GM19372 (cell line): Measurements from ENCODE around the gene CHCHD3.
A peak's percentile ranks its signal among the peaks of the same experiment; 100 is the strongest.

Experiments used
- ATAC-seq: cut with Tn5 transposase; IDR thresholded peaks from one replicate; pipeline ENCODE4 v1.9.1; 2021; ENCODE audit warnings: mild to moderate bottlenecking, low read depth, moderate library complexity; ENCODE audit not compliant: unreplicated experiment

Gene CHCHD3

DNA sequence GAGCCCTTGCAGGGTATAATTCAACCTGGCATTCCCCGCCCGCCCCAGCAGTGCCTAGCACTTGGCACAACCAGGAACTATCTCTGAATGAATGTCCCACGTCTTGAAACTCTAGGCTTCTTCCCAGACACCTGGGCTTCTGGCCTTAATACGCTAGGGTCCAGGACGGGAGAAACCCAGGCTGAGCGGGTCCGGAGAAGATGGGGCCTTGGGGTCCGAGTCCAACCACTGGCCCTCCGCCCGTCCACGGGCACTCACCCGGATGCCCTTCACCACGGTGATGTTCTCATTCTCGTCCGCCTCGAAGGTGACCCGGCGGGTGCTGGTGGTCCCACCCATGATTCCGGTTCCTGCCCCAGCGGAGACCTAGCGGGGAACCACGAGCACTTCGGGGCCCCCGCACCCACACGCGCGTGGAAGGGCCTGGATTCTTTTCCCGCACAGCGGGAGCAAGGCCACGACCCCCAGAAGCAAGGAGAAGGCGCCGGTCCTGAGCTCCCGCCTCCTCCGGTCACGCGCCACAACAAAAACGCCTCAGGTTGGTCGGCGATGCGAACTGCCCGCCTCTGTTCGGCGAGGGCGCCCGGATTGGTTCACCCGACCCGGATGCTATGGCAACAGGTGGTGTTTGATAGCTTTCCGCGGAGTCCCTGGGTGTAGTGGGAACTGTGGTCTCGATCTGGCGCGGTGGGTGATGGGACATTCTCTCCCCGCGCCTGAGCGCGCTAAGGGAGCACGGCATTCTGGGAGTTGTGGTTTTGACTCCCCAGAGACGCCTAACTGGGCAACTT is at the start of gene CHCHD3:
Gene CHCHD3 (minus strand): TSS at position 492 of the 791 bp plus-strand sequence. CDS start 153 bp downstream, at position 339.
- ATAC-seq = peak; percentile 99

DNA sequence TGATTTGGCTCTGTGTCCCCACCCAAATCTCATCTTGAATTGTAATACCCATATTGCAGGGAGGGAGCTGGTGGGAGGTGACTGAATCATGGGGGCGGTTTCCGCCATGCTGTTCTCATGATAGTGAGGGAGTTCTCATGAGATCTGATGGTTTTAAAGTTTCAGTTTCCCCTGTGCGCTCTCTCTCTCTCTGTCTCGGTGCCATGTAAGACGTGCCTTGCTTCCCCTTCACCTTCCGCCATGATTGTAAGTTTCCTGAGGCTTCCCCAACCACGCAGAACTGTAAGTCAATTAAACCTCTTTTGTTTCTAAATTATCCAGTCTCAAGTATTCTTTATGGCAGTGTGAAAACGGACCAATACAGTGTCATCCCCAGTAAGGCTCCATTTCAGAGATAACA is 48.3 kb upstream of the CHCHD3 start:
- no peak for ATAC-seq

DNA sequence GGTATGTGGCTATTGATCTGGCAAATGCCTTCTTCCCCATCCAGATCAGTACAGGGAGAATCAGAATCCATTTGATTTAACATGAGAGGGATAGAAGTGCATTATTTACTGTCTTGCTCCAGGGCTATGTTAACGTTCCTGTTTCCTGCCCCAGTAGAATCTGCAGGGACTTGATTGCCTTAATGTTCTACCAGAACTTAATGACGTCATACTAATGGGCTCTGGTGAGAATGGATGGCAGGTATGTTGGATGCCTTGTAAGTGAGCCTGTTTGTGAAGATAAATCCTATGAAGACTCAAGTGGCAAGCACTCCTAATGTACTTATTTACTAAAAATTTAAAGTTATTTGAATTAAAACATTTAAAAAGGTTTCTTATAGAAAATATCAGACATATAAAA is 44.5 kb upstream of the CHCHD3 start:
- ATAC-seq = no peak

DNA sequence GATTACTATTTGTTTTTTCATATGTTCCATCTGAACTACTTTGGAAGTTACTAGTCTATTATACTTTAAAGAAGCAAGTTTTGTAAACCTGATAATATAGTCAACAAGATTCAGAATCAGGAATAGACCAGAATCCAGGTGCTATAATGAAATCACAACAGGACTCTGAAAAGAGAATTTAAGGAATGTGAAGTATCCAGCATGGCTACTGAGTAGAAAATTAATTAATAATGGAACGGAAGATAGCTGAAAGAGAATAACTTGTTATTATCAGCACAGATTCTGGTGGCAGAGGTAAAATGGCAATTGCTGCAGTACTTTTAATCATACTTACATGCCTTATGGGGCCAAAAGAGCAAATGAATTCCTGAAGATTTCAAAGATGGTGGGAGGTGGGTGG is 43.1 kb upstream of the CHCHD3 start:
- ATAC-seq = no peak

DNA sequence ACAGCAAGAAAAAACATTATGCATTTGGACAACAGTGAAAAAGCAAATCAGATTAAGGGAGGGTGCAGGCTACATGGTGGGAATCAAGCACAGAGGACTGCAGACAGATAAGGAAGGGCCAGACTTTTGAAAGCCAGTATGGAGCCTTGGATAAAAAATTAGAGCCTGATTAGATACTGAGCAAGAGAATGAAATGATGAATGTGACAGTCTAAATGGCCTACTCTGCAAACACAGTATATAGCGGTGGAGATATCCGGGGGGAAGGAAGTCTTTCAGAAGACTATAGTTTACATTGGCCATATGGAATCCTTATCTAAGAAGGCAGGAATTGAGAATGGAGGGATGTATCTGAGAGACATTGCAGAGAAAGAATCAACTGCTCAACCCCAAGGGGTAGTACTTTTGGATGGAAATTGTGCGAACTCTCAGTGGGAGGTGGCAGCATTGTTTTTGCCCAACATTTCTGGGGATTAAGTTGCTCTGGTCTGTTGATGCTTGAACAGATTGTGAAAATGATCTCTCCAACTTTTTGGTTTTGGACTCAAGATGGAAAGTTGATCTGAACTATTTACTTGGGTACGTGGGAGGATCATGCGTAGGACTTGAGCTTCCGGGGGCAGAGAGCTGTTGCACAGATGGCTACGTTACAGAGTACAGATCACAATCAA is 39.4 kb upstream of the CHCHD3 start:
- ATAC-seq = no peak

DNA sequence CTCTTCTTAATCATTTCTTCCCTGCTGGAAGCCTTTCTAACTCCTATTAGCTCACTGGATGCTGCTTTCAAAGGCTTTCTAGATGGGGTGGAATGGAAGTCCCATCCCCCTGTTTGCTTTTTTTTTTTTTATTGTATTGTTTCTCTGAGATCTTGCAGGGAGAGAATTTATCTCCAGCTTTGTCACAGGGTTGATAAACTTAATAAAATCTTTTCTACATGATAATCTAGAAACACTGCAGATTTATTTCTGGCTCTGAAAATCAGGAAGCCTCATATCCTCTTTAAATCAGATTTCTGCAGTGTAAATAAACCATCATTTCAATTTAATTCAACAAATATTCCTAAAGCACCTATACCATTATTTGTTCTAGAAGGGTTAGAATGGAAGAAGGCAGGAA is 37.2 kb upstream of the CHCHD3 start:
- ATAC-seq = no peak

DNA sequence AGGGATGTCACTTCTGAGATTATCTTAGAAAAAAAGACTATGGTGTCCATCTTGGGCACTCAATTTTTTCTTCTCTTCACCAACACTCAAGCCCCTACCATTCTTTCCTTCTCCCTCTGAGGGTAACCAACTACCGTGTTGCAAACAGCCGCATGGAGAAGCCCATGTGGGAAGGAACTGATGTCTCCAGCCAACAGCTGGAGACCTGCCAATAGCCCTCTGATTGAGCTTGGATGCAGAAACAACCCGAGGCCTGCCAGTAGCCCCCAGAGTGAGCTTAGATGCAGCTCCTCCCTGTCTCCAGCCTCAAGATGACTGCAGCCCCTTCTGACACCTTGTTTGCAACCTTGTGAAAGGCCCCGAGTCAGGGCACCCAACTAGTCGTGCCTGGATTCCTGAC is 36.4 kb upstream of the CHCHD3 start:
- ATAC-seq = no peak

DNA sequence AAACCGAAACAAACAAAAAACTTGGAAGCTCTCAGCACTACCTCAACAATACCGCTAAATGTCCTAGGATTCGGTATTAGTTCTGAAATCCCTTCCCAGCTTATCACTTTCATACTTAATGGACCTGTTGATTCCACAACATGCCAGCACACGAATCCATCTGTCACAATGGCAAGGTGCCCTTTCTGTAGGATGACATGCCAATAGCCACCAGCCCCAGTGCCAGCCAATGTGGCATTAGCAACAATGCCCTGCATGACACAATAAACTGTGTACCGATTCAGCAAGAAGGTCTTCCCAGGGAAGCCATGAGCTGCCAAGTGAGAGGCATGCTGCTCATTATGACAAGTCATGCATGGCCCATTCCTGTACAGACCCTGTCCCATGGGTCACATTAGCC is 35.6 kb upstream of the CHCHD3 start:
- ATAC-seq = no peak

DNA sequence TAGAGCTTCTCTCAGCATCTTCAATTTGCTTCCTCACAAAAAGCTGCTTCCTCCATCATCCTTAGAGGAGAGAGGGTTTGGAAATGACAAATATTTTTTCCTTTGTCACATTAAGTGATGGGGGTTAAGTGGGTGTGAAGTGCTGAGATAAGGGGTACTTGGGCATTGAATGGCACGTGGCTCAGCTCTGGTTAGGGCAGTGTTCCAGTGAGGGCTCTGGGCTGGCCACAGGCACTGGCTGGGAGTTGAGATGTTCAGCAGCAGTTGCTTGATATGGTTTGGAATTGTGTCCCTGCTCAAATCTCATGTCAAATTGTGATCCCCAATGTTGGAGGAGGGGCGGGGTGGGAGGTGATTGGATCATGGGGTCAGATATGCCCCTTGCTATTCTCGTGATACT is 33.7 kb upstream of the CHCHD3 start:
- no peak for ATAC-seq

DNA sequence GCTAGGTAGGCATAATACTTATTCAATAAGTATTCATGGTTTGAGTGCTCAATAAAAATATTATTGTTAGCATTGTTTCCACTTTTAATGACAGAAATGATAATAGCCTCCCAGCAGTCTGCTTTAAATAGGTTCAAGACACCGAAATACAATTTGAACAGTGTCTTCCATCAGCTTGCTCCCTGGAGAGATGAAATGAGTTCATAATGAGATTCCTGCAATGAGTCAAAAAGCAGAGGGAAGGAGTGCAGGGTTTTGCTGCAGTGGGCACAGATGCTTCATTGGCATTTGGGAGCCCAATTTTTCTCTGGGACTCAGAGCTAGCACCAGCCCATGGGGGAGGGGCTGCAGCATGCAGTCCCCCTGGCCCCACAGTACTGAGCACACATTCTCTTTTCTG is 32.6 kb upstream of the CHCHD3 start:
- ATAC-seq = no peak

DNA sequence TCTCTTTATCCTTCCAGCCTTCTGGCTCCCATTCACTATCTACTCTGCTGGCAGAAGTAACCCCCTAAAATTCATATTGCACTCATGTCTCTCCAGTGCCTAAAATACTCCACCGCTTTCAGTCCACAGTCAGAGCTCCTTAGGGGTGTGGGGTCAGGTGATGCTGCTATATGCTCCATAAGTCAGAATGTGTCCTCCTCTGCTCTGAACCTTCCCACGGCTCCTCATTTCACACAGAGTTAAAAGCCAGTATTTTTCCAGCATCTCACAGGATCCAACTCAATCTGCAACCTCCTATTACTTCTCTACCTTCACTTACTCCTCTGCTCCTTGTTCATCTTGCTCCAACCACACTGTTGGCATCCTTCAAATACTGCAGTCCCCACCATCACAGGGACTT is 31.1 kb upstream of the CHCHD3 start:
- ATAC-seq = no peak

DNA sequence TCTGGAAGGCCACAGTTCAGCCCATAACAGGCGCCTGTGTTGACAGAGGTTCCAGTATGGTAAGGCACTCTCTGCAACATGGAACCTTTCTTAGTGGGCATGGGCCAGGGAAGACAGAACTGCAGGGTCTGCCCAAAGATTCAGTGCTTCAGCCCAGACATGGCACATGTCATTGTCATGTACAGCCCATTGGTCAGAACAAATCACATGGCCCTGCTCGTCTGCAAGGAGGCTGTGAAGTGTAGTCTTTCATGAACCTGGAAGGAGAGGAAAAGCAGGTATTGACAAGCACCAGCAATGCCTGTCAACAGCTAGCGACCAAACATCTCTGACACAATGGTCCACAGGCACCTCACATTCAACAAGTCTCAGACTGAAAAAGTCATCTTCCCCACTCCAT is 30.4 kb upstream of the CHCHD3 start:
- no peak for ATAC-seq

DNA sequence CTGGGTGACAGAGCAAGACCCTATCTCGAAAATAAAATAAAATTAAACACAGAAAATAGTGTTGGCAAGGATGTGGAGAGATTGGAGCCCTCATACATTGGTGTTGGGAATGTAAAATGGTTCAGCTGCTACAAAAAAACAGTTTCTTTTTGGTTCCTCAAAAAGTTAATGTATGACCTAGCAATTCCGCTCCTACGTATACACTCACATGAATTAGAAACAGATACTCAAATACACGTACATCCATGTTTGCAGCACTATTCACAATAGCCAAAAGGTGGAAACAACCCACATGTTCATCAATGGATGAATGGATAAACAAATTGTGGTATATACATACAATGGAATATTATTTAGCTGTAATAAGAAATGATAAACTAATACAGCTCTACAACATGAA is 28.4 kb upstream of the CHCHD3 start:
- no peak for ATAC-seq

DNA sequence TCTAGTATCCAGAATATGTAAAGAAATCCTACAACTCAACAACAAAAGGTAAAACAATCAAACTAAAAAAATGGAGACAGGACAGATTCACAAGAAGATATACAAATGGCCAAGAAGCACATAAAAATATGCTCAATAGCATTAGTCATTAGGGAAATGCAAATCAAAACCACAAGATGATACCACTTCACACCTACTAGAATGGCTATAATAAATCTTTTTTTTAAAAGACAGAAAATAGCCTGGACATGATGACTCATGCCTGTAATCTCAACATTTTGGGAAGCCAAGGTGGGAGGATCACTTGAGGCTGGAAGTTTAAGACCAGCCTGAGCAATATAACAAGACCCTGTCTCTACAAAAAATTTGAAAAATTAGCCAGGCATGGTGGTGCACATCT is 27.9 kb upstream of the CHCHD3 start:
- ATAC-seq = no peak

DNA sequence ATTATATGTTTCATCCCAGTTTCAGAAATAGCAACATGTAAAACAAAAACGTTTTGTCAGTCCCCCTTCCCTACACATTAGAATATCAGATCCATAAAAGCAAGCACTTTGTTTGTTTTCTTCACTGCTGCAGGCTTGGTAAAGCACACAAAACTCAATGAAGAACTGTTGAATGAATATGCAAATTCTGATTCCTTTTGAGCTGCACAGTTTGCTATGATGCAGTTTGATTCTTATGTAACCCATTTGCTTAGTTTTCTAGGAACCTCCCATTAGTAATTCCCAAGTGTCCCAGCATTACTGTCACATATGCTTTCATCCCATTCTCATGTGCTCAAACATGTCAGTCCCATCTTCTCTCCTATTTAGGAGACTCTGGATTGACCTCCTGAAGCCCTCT is 26.1 kb upstream of the CHCHD3 start:
- ATAC-seq = no peak

DNA sequence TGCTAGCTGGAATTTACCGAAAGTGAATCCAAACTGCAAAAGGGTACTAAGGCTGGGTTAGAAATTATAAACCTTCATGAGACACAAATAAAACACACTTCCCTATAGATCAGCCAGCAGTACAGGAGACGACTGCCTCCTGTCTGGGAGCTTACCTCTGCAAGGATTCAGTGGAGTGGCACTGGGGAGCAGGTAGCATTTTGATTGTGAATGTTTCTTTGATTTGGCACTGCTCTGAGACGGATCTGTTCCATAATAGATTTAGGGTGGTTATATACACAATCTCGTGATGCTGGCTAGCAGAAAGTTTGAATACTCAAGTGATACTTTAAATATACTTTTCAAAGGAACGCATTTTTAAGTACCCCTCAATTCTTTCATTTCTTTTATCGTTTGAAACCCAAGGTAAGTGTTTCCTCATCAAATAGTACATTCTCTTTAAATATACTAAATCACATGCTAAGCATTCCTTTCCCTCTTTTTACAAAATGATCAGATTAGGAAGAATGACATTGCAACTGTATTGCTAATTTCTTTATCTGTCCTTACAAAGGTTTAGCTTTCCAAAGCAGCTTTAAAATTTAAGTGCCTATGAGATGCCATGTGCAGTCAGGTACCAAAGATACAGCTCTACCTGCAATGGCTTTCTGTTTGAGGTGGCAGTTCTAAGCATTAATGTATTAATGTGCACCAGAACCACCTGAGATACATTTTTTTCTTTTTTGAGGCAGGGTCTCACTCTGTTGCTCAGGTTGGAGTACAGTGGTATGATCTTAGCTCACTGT is 20.6 kb upstream of the CHCHD3 start:
- ATAC-seq = no peak

DNA sequence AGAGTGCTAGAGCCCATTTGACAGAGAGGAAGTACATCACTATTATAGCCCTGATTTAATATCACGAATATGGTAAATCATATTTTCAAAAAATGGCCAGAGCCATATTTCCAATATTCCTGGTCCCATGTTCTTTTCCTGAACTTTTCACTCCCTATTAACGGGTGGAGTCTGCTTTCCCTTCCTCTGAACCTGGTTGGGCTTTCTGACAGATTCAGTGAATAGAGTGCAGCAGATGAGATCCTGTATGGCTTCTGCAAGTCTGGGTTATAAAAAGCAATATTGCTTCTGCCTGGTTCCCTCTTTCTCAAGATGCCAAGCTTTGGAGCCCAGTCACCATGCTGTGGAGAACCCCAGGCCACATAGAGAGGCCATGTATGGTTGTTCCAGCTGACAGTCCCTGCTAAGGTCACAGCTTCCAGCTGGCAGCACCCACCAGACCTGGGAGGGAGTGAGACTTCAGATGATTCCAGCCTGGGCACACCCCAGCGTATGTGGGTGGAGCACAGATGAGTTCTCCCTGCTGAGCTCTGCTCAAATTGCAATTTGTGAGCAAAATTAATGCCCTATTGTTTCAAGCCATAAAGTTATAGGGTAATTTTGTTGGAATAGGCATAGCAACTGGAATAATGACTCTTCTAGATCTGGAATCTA is 17.9 kb upstream of the CHCHD3 start:
- ATAC-seq = no peak

DNA sequence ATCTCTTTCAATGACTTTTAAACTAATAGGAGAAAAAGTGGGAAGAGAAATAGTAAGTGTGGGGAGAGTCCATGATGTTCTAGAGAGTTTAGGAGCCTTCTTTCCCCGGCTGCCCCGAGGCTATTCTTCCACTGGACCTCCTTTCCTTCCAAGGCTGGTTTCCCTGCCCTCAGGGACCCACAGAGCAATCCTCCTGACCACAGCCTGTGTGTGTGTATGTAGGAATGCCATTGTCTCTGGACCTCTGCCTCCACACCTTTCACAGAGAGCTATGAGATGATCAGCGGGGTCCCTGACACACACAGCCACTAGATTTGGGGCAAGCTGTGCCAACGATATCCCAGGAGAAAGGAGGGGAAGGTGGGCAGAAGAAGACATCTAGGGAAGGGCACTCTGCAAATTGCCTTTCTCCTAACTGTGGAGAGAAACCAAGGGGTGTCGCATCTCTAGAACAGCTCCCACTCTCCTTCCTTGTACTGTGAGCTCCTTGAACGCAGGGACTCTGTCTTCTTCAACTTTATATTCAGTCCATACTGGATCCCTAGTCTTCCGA is 13.3 kb upstream of the CHCHD3 start:
- ATAC-seq = no peak

DNA sequence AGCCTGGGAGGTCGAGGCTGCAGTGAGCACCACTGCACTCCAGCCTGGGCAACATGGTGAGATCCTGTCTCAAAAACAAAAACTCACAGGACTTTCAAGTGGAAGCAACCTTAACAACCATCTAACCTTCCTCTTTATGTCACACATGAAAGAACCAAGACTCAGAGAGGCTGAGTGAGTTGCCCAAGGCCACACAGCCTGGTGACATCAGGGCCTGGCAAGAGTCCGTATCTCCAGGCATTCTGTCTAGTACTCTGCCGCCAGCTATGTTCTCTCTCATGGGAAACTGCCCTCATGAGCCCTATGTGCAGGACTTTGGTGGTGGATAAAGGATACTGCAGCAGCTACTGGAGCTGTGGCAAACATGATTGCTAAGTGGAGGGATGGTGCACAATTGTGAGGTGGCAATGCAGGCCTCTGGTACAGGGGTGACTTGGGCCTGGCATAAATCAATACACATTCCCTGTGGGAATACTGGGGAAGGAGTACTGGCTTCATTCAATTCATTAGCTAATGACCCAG is 10.1 kb upstream of the CHCHD3 start:
- no peak for ATAC-seq

DNA sequence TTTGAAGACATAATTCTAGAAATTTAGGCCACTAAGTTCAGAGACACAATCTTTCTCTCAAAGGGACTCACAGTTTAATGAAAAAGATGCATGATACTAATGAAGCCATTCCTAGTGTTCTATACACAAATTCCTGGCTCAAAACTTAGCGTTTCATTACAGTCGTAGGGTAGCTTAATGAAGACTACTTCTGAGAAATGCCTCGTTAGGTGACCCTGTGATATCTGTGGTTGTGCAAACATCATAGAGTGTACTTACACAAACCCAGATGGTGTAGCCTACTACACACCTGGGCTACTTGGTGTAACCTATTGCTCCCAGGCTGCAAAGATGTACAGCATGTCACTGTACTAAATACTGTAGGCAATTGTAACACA is 488 bp upstream of the CHCHD3 start:
- no peak for ATAC-seq
